Breast epithelium (tissue), 4 donors: ENCODE results near the gene IKBKG. TPM values are rescaled to one million over a fixed set of nuclear protein-coding genes. Genes with fewer than 3 reads are reported as not detected.

Experiments
- DNase-seq, 2 donors: peaks; one replicate each; pipeline ENCODE4 v3.0.0-alpha.2; 2019; ENCODE audit warnings: low spot score in 2 of 2
- H3K27ac ChIP-seq, 2 donors: fragments of 200-600 bp; sonication (generic) in 1 of 2; one replicate each; pipeline ENCODE4 v1.5.1; 2016 to 2019; ENCODE audit warnings: mild to moderate bottlenecking in 1 of 2
- H3K27me3 ChIP-seq, 2 donors: fragments of 200-600 bp; sonication (generic) in 1 of 2; one replicate each; pipeline versions ENCODE4 v1.5.1 to v1.6.0; 2017 to 2019; ENCODE audit warnings: control low read depth in 1 of 2, mild to moderate bottlenecking in 1 of 2
- H3K36me3 ChIP-seq: fragments of 200-600 bp; one replicate; pipeline ENCODE4 v1.5.1; 2019
- H3K4me1 ChIP-seq, 2 donors: fragments of 200-600 bp; sonication (generic); one replicate each; pipeline ENCODE4 v1.5.1; 2016 to 2019; ENCODE audit warnings: control low read depth in 1 of 2
- H3K4me3 ChIP-seq, 3 donors: fragments of 200-600 bp; sonication (generic); 1 replicate in 2 of 3; 2 replicates in 1 of 3; pipeline ENCODE4 v1.5.1; 2016 to 2019; ENCODE audit warnings: mild to moderate bottlenecking in 3 of 3, moderate library complexity in 2 of 3
- H3K9me3 ChIP-seq, 2 donors: fragments of 200-600 bp; sonication (generic) in 1 of 2; one replicate each; pipeline ENCODE4 v1.5.1; 2016 to 2019; ENCODE audit warnings: control low read depth in 1 of 2
- POLR2A ChIP-seq: fragments of 450-650 bp; IDR thresholded peaks from one replicate; pipeline ENCODE4 v1.6.1; 2016; ENCODE audit warnings: antibody characterized with exemption, mild to moderate bottlenecking, moderate library complexity
- POLR2AphosphoS5 ChIP-seq, 3 donors: sonication (generic); formaldehyde crosslinking; IDR thresholded peaks; one replicate each; pipeline ENCODE4 v1.6.1; 2017; ENCODE audit warnings: antibody characterized with exemption in 3 of 3
- intact Hi-C: fragments of 100-400 bp; cut with DNase I; formaldehyde crosslinking; loops from one replicate; pipeline ENCODE4 v1.15.1; 2023; ENCODE audit warnings: low total_unique reads
- total RNA-seq, 3 donors: library from RNA; depleted of rRNA; stranded (reverse); fragments of >200 nt; gene quantifications; one replicate each; pipeline ENCODE4 v1.1.0, GENCODE V29; 2016
- TF ChIP-seq, protein P1 (sequence below), 3 donors: fragments of 450-650 bp; IDR thresholded peaks; one replicate each; pipeline ENCODE4 v1.5.1; 2016 to 2017; ENCODE audit warnings: antibody characterized with exemption in 3 of 3, mild to moderate bottlenecking in 3 of 3, moderate library complexity in 3 of 3

Gene IKBKG
- total RNA-seq, 3 donors from 2014 or later: 10.5 to 15.2 (median 12.6) TPM

GRCh38 chrX:154506483-154507332 is 40.7 kb upstream of the IKBKG start:
- Histone ChIP-seq H3K9me3 (peaks cover 0 to 11% of the 10 kb centered on the region in 2 donors), H3K36me3 (no peaks in the 10 kb centered on the region), H3K4me1 (no peaks in the 10 kb centered on the region), H3K4me3 (no peak overlapping the region), H3K27ac (no peak overlapping the region), H3K27me3 (peaks cover 0 to 41% of the 10 kb centered on the region in 2 donors)
- intact Hi-C loops: no loop called here
- DNase-seq: no peak
- TF ChIP-seq, protein P1, sequence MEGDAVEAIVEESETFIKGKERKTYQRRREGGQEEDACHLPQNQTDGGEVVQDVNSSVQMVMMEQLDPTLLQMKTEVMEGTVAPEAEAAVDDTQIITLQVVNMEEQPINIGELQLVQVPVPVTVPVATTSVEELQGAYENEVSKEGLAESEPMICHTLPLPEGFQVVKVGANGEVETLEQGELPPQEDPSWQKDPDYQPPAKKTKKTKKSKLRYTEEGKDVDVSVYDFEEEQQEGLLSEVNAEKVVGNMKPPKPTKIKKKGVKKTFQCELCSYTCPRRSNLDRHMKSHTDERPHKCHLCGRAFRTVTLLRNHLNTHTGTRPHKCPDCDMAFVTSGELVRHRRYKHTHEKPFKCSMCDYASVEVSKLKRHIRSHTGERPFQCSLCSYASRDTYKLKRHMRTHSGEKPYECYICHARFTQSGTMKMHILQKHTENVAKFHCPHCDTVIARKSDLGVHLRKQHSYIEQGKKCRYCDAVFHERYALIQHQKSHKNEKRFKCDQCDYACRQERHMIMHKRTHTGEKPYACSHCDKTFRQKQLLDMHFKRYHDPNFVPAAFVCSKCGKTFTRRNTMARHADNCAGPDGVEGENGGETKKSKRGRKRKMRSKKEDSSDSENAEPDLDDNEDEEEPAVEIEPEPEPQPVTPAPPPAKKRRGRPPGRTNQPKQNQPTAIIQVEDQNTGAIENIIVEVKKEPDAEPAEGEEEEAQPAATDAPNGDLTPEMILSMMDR (IDR thresholded peaks at IDR 0.05): no peak
- TF ChIP-seq POLR2AphosphoS5 (IDR thresholded peaks at IDR 0.05) (no peak), POLR2A (no peak)

DNA sequence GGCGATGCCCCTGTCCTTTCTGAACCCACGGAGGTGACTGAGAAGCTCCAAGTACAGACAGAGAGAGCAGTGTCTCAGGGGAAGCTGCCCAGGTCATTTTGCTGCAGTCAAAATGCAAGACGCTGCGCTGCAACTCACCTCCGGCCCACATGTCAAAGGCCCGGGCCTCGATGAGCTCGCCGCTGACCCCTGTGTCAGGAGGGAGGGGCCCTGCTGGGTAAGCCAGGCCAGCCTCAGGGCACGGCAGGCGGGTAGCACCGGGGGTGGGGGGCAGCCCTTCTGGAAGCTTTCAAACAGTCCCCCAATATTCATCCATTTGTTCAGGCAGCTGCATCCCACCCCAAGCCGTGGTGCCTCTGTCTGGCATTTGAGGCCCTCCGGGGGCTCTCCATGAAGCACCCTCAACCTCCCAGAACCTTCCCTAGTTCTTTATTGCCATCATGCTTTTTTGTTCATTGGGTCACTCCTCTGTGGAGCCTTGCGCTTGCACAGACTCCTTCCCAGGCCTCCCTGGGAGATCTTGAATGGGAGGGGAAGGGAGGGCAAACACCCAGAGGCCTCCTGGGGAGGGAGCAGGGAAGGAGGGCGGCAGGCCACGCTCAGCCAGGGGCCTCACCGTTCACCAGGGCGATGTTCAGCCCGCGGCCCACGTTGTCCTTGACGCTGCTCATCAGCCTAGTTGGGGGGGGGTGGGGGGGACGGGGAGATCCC is 39.6 kb upstream of the IKBKG start:
- H3K4me3 ChIP-seq: no peak overlapping the region
- intact Hi-C loops: no loop called here
- H3K36me3 ChIP-seq: no peaks in the 10 kb centered on the region
- H3K9me3 ChIP-seq: peaks cover 0 to 11% of the 10 kb centered on the region in 2 donors
- peaks cover 0 to 38% of the 10 kb centered on the region in 2 donors for H3K27me3 ChIP-seq
- H3K4me1 ChIP-seq: no peaks in the 10 kb centered on the region
- DNase-seq: no peak
- no peak overlapping the region for H3K27ac ChIP-seq
- TF ChIP-seq, protein P1 (IDR thresholded peaks at IDR 0.05): no peak
- TF ChIP-seq POLR2AphosphoS5 (IDR thresholded peaks at IDR 0.05): no peak
- TF ChIP-seq POLR2A: no peak

- TF ChIP-seq, protein P1 (IDR thresholded peaks at IDR 0.05): no peak
Measured at GRCh38 chrX:154508384-154508745, 39.1 kb upstream of the IKBKG start.

DNA sequence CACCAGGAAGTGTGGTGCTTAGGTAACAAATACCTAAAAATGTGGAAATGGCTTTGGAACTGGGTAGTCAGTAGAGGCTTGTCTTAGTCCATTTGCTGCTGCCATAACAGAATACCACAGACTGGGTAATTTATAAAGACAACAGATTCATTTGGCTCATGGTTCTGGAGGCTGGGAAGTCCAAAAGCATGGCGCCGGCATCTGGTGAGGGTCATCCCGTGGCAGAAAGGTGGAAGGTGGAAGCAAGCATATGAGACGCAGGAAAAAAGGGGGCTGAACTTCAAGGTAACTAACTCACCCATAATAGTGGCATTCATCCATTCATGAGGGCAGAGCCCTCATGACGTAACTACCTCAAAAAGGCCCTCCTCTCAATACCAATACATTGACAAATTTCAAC is 38.0 kb upstream of the IKBKG start:
- H3K4me1 ChIP-seq: no peaks in the 10 kb centered on the region
- H3K27ac ChIP-seq: no peak overlapping the region
- H3K36me3 ChIP-seq: no peaks in the 10 kb centered on the region
- no peak overlapping the region for H3K4me3 ChIP-seq
- H3K9me3 ChIP-seq: peaks cover 0 to 11% of the 10 kb centered on the region in 2 donors
- no peak for DNase-seq
- TF ChIP-seq, protein P1 (IDR thresholded peaks at IDR 0.05): no peak
- TF ChIP-seq POLR2A (no peak), POLR2AphosphoS5 (IDR thresholded peaks at IDR 0.05) (no peak)
- H3K27me3 ChIP-seq: peaks cover 0 to 38% of the 10 kb centered on the region in 2 donors
- intact Hi-C loops: no loop called here

More at GRCh38 chrX:154508384-154508745, 39.1 kb upstream of the IKBKG start:
- Histone ChIP-seq H3K4me1 (no peaks in the 10 kb centered on the region), H3K27ac (no peak overlapping the region), H3K27me3 (peaks cover 0 to 38% of the 10 kb centered on the region in 2 donors), H3K4me3 (no peak overlapping the region), H3K36me3 (no peaks in the 10 kb centered on the region), H3K9me3 (peaks cover 0 to 11% of the 10 kb centered on the region in 2 donors)
- intact Hi-C loops: no loop called here
- no peak for DNase-seq

- DNase-seq: no peak
- Histone ChIP-seq H3K27me3 (peaks cover 0 to 29% of the 10 kb centered on the region in 2 donors), H3K9me3 (peaks cover 0 to 11% of the 10 kb centered on the region in 2 donors), H3K4me1 (no peaks in the 10 kb centered on the region), H3K36me3 (no peaks in the 10 kb centered on the region), H3K4me3 (no peak overlapping the region), H3K27ac (no peak overlapping the region)
- intact Hi-C loops: no loop called here
- TF ChIP-seq POLR2A: no peak
- TF ChIP-seq POLR2AphosphoS5 (IDR thresholded peaks at IDR 0.05): no peak
- TF ChIP-seq, protein P1 (IDR thresholded peaks at IDR 0.05): no peak
Measured at GRCh38 chrX:154511761-154512160, 35.7 kb upstream of the IKBKG start.
